ACC112 (cell line): ENCODE data around the gene VSTM2B.

Experiments used
- H2AFZ ChIP-seq: fragments of 200-600 bp; sonication (generic); one replicate; pipeline ENCODE4 v1.6.0; 2017; ENCODE audit warnings: antibody characterized with exemption, low read length; ENCODE audit not compliant: unreplicated experiment
- H3K27ac ChIP-seq: fragments of 200-600 bp; sonication (generic); 2 replicates; pipeline ENCODE4 v1.5.1; 2014; ENCODE audit warnings: low read depth, mild to moderate bottlenecking, antibody characterized with exemption, low read length, moderate library complexity
- H3K27me3 ChIP-seq: fragments of 200-600 bp; sonication (generic); 2 replicates; pipeline ENCODE4 v1.6.1; 2014; ENCODE audit warnings: mild to moderate bottlenecking, antibody characterized with exemption, low read length, moderate library complexity, mixed read lengths; ENCODE audit not compliant: insufficient read depth
- H3K36me3 ChIP-seq: fragments of 200-600 bp; sonication (generic); 2 replicates; pipeline ENCODE4 v1.6.1; 2016; ENCODE audit warnings: mild to moderate bottlenecking, antibody characterized with exemption, low read length, moderate library complexity, mixed read lengths; ENCODE audit not compliant: insufficient read depth
- H3K4me1 ChIP-seq: fragments of 200-600 bp; sonication (generic); one replicate; pipeline ENCODE4 v1.6.1; 2016; ENCODE audit warnings: low read length, mixed read lengths; ENCODE audit not compliant: insufficient read depth, unreplicated experiment, control insufficient read depth
- H3K4me3 ChIP-seq: fragments of 200-600 bp; sonication (generic); 2 replicates; pipeline ENCODE4 v1.5.1; 2014; ENCODE audit warnings: mild to moderate bottlenecking, low read depth, low read length
- H3K79me2 ChIP-seq: fragments of 200-600 bp; sonication (generic); one replicate; pipeline ENCODE4 v1.6.0; 2016; ENCODE audit warnings: low read length; ENCODE audit not compliant: control insufficient read depth, unreplicated experiment, insufficient read depth

The VSTM2B gene

DNA sequence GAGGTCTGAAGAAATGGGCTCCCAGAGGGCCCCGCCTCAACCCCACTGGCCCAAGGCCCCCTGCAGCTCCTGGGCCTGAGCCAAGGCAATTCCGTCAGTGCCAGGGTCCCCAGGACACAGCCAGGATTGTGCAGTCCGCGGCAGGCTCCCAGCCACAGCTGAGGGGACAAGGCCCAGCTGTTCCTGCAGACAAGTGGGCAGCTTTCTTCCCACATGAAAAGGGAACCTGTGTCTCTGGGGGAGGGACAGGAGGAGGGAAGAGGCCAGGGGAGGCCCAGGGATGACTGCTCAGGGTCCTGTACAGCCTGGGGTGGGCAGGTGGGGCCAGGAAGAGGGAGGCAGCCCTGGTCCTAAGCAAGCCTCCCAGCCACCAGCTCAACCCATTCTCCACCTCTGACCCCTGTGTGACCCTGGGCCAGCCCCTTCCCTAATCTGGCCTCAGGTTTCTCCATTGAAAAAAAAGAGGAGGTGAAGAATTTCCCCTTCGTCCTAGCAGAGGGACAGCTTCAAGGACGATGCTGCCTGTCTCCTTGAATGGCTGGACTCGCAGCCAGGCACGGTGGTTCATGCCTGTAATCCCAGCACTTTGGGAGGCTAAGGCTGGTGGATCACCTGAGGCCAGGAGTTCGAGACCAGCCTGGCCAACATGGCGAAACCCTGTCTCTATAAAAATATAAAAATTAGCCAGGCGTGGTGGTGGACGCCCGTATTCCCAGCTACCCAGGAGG, 20.5 kb upstream of the VSTM2B start:
- Histone ChIP-seq H3K4me3 (no peak overlapping the region), H3K27ac (no peak overlapping the region), H3K79me2 (no peaks in the 10 kb centered on the region), H3K27me3 (peaks cover 3% of the 10 kb centered on the region; the same call in 1 of the 2 replicates), H3K4me1 (no peaks in the 10 kb centered on the region), H2AFZ (no peak overlapping the region), H3K36me3 (no peaks in the 10 kb centered on the region)

DNA sequence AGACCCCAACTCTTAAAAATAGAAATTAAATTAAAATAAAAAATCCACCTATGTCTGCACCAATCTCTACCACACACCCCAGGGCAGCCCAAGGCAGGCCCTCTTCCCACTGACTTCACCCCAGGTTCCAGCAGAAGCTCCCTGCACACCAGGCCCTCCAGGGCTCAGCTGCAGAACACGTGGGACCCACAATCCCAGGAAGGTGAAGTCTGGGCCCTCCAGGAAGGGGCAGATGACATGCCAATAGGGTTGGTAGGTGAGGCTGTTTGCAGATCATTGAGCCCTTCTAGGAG, 19.2 kb upstream of the VSTM2B start:
- Histone ChIP-seq H2AFZ (no peak overlapping the region), H3K79me2 (no peaks in the 10 kb centered on the region), H3K4me1 (no peaks in the 10 kb centered on the region), H3K36me3 (no peaks in the 10 kb centered on the region), H3K27ac (no peak overlapping the region), H3K27me3 (0 out of 2 replicates have a peak, but pooled peaks cover 3% of the 10 kb centered on the region), H3K4me3 (no peak overlapping the region)

- H3K27ac ChIP-seq = no peak overlapping the region
- H3K36me3 ChIP-seq = no peaks in the 10 kb centered on the region
- H3K4me3 ChIP-seq = no peak overlapping the region
- H2AFZ ChIP-seq = no peak overlapping the region
- 0 out of 2 replicates have a peak, but pooled peaks cover 3% of the 10 kb centered on the region for H3K27me3 ChIP-seq
- no peaks in the 10 kb centered on the region for H3K4me1 ChIP-seq
- H3K79me2 ChIP-seq = no peaks in the 10 kb centered on the region
Observed at GRCh38 chr19:29507081-29507860, 18.5 kb upstream of the VSTM2B start.

DNA sequence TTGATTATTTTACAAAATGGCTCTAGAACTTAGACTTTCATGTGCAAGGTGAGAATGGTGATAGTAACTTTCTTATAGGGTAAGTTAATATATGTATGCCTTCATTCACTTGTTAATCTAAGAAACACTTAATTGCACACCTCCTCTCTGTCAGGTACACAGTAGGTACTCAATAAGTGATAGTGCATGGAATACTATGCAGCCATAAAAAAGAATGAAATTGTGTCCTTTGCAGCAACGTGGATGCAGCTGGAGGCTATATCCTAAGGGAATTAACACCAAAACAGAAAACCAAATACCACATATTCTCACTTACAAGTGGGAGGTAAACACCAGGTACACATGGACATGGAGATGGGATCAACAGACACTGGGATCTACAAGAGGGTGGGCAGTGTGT, 17.6 kb upstream of the VSTM2B start:
- Histone ChIP-seq H3K27ac (no peak overlapping the region), H3K4me1 (no peaks in the 10 kb centered on the region), H3K4me3 (no peak overlapping the region), H2AFZ (no peak overlapping the region), H3K79me2 (no peaks in the 10 kb centered on the region), H3K27me3 (no peaks in the 10 kb centered on the region), H3K36me3 (no peaks in the 10 kb centered on the region)

GRCh38 chr19:29509456-29509855, 16.3 kb upstream of the VSTM2B start:
- Histone ChIP-seq H3K79me2 (no peaks in the 10 kb centered on the region), H3K27me3 (no peaks in the 10 kb centered on the region), H3K4me1 (no peaks in the 10 kb centered on the region), H3K36me3 (no peaks in the 10 kb centered on the region), H3K4me3 (no peak overlapping the region), H2AFZ (no peak overlapping the region), H3K27ac (no peak overlapping the region)

DNA sequence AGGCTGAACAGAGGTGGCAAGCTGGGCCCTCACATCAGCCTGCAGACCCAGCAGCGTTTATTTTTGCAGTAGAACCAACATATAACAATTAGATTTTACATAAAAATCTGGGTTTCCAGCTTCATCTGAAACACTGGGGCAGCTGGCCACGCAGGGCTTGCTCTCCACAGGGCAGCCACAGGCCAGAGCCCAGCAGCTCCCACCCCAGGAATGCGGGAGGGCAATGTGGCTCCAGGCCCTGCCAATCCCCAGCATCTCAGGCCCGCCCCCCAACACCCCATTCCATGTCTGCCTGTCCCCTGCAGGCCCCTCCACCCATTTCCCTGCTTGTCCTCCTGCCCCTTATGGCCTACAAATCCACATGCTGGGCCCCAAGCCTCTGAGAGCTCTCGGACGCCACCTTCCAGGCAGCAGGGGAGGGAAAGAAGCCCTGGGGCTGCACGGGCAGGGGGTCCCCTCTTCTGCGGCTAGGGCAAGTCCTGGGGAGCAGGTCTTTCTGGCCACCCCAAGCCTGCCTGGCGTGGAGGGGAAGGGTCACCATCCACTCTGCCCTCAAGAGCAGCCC, 15.0 kb upstream of the VSTM2B start:
- H3K4me3 ChIP-seq = no peak overlapping the region
- no peak overlapping the region for H2AFZ ChIP-seq
- no peaks in the 10 kb centered on the region for H3K27me3 ChIP-seq
- no peak overlapping the region for H3K27ac ChIP-seq
- H3K36me3 ChIP-seq = no peaks in the 10 kb centered on the region
- H3K4me1 ChIP-seq = no peaks in the 10 kb centered on the region
- H3K79me2 ChIP-seq = no peaks in the 10 kb centered on the region

DNA sequence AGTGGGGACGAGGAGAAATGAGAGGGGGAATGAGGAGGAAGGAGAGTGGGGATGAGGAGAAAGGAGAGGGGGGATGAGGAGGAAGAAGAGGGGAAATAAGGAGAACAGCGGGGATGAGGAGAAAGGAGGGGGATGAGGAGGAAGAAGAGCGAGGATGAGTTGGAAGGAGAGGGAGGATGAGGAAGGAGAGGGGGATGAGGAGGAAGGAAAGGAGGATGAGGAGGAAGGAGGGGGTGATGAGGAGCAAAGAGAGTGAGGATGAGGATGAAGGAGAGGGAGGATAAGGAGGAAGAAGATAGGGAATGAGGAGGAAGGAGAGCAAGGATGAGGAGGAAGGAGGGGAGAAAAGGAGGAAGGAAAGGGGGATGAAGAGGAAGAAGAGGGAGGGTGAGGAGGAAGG, 14.0 kb upstream of the VSTM2B start:
- Histone ChIP-seq H3K79me2 (no peaks in the 10 kb centered on the region), H3K4me1 (no peaks in the 10 kb centered on the region), H3K36me3 (no peaks in the 10 kb centered on the region)

GRCh38 chr19:29512748-29513147, 13.0 kb upstream of the VSTM2B start:
- no peaks in the 10 kb centered on the region for H3K79me2 ChIP-seq
- H3K27ac ChIP-seq = no peak overlapping the region
- H3K36me3 ChIP-seq = no peaks in the 10 kb centered on the region
- no peak overlapping the region for H2AFZ ChIP-seq
- no peaks in the 10 kb centered on the region for H3K4me1 ChIP-seq
- no peak overlapping the region for H3K4me3 ChIP-seq
- H3K27me3 ChIP-seq = no peaks in the 10 kb centered on the region

More for the DNA sequence above, 14.0 kb upstream of the VSTM2B start:
- no peak overlapping the region for H3K27ac ChIP-seq
- H2AFZ ChIP-seq = no peak overlapping the region
- no peak overlapping the region for H3K4me3 ChIP-seq
- H3K27me3 ChIP-seq = no peaks in the 10 kb centered on the region

DNA sequence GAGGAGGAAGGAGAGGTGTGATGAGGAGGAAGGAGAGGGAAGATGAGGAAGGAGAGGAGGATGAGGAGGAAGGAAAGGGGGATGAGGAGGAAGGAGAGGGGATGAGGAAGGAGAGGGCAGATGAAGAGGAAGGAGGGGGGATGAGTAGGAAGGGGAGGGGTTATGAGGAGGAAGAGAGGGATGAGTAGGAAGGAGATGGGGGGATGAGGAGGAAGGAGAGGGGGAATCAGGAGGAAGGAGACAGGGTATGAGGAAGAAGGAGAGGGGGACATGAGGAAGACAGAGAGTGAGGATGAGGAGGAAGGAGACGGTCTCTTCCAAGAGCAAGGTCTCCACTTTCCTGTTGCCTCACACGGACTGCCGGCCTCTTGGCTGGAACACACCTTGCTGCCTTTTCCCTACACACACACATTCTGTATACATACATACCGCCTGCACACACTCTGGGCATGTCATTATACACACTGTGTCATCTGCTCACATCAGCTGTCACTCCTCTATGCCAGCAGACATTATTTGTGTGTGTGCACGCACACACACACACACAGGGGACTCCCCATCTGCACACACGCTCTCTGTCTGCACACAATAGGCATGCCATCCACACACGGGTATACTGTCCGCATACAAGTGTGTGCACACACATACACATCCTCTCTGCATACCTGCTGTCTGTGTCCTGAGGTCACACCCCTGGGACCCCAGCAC, 11.1 kb upstream of the VSTM2B start:
- Histone ChIP-seq H2AFZ (no peak overlapping the region), H3K36me3 (no peaks in the 10 kb centered on the region), H3K4me3 (no peak overlapping the region), H3K79me2 (no peaks in the 10 kb centered on the region), H3K27ac (no peak overlapping the region), H3K27me3 (no peaks in the 10 kb centered on the region), H3K4me1 (no peaks in the 10 kb centered on the region)

DNA sequence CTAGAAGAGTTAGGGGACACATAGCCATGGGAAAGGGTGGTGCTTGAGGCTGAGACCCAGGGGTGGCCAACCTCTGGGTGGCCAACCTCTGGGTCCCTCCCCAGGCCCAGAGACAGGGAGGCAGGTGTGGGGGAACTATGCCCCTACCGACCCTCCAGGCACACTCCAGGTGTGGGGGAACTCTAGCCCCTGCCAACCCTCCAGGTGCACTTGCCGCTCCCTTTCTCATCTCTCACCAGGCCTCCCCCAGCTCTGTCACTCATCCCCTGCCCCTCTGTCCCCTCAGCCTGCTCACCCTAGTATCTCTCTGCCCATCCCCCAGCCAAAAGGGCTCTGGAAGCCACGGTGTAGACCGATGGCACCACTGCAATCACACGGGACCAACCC, 10.6 kb upstream of the VSTM2B start:
- Histone ChIP-seq H3K4me3 (no peak overlapping the region), H3K27ac (no peak overlapping the region), H2AFZ (no peak overlapping the region), H3K4me1 (no peaks in the 10 kb centered on the region), H3K27me3 (0 out of 2 replicates have a peak, but pooled peaks cover 4% of the 10 kb centered on the region), H3K79me2 (no peaks in the 10 kb centered on the region), H3K36me3 (no peaks in the 10 kb centered on the region)
